Stimulated activated CD4-positive, alpha-beta T cell treated with anti-CD3 and anti-CD28 coated beads, Interleukin-15, amount 100 ng/mL, for 48 hours (primary cell): Measurements from ENCODE around the gene KLHL30.
A peak's percentile ranks its signal among the peaks of the same experiment; 100 is the strongest.

Experiments
- DNase-seq, 2 donors: peaks; one replicate each; pipeline ENCODE4 v3.0.0-alpha.2; 2020; ENCODE audit warnings: low read depth in 2 of 2

The KLHL30 gene

DNA sequence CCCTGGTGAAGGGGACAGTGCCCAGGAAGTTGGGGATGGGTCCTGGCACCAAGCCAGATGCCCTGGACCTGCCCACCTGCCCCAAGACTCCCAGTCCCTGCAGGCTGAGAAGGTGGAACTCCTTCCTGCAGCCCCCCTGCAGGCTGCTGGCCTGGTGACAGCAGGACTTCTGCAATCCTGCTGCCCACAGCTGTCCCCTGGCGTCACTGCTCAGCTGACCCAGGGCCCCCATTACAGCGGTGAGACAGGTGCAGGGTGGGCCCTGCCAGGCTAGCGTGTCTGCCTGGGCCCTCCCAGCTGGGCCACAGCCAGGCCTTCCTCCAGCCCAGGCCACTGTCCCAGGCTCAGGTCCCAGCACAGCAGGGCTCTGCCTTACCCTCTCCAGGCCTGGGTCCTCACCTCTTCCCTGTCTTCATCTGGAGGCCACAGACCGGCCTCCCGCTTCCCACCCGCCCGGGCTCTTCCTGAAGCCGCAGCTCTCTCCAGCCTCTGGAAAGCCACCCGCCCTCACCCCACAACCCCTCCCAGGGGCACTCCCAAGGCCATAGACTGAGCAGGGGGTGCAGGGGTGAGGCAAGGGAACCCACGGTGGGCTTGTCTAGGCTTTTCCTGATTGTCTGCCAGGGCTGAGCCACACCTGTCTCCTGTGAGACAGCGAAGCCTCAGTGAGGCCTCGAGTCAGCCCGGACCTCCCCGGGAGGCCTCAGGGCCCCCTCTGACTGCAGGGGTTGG is 11.5 kb downstream of the KLHL30 start:
- DNase-seq = no peak

DNA sequence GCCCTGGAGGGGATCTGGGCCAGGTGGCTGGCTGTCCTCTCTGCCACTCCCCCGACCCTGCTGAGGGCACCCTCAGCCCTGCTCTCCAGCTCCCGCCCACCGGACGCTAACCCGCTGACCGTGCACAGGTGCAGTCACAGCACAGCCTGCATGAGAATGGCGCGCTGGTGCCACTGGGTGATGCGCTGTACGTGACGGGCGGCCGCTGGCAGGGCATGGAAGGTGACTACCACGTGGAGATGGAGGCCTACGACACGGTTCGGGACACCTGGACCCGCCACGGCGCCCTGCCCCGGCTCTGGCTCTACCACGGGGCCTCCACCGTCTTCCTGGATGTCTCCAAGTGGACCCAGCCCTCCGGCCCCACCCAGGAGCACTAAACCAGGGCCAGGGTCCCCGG is 12.2 kb downstream of the KLHL30 start:
- DNase-seq = no peak

DNA sequence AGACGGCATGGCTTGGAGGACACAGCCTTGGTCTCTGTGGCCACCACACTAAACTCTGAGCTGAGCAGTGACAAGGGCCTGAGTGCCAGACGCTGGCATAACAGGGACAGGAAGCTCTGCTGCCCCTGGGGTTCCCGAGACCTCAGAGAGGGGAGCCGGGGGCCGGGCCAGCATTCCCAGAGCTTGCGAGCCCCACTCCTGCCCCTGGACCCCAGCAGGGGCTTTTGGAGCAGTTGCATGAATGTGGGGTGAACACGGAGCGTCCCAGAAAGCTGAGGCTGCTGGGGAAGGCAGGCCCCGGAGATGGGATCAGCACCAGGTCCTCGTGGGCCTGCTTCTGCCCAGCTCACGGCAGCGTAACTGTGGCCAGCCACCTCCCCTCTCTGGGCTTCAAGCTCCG is 12.7 kb downstream of the KLHL30 start:
- no peak for DNase-seq

DNA sequence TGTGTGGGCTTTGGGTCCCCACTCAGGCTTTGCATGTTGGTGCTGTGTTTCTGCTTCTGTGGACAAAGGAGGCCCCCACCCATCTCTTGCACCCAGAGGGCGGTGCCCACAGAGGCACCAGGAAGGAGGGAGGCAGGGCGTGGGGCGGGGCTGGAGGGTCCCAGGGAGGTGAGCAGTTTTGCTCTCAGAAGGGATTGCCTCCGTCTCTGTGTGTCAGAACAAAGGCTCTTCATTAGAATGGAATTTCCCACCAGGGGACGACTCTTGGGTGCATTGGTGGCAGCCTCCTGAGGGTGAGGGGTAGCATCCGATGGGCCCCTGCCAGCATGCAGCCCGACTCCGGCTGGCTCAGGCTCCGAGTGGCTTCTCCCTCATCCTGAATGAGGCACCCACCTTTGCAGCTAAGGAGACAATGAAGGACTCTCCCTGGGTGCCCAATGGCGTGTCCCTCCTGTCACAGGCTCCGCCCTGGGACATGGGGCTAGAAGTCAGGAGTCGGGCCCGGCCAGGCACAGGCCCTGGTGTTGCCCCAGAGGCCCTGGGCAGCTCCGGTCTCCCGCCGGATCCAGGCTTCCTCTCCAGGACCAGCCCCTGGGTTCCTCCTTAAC is 13.3 kb downstream of the KLHL30 start:
- no peak for DNase-seq

DNA sequence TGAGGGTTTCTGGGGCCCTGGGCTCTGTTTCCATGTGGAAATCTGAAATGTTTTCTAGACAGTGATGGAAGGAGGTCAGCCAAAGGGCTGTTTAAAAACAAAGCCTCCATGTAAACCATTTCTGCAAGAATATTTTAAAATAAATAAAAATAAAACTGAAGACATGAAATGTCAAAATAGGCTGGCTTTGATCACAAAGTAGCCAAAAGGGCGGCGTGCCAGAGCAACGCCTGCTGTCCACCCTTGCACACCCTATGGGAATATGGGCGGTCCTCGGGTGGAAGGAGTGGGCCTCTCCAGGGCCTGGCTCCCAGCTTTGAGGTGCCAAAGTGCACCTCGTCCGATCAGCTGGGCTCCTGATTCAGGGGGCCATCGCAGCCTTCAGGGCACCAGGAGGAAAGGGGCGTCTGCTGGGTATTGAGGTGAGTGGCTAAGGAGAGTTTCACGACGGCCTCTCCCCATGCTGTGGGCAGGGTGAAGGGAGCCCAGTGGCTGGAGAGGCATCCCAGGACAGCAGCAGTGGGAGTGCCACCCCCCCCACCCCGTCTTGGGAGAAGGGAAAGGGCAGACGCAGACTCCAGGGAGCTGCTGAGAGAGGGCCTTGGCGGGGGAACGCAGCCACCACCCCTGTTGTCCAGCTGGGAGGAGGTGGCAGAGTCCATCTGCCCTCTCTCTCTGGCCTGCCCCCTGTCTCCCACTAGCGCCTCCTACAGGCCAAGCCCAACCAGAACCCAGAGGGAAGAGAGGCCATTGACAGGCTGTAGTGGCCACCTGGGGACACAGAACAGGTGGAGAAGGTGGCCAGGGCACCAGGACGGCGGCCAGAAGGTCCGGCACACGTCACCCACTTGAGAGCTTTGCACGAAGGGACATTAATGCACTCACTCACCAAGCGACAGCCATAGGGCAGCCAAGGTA is 14.6 kb downstream of the KLHL30 start:
- no peak for DNase-seq

DNA sequence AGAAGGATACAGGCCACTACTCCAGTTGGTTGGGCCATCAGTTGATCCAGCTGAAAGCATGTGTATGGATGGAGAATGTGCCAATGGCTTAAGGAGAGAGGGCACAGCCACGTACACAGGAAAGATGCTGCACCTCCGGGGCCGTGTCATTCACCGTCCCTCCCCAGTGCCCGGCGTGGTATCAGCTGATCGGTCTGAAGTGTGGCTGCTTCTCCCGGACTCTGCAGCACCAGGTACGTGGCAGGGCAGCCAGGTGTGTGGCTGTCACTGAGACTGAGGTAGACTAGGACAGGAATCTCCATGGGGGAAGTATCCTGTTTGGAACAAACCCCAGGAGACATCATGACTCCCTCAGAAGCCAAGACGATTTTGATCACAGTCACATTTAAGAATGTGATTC is 16.1 kb downstream of the KLHL30 start:
- no peak for DNase-seq

DNA sequence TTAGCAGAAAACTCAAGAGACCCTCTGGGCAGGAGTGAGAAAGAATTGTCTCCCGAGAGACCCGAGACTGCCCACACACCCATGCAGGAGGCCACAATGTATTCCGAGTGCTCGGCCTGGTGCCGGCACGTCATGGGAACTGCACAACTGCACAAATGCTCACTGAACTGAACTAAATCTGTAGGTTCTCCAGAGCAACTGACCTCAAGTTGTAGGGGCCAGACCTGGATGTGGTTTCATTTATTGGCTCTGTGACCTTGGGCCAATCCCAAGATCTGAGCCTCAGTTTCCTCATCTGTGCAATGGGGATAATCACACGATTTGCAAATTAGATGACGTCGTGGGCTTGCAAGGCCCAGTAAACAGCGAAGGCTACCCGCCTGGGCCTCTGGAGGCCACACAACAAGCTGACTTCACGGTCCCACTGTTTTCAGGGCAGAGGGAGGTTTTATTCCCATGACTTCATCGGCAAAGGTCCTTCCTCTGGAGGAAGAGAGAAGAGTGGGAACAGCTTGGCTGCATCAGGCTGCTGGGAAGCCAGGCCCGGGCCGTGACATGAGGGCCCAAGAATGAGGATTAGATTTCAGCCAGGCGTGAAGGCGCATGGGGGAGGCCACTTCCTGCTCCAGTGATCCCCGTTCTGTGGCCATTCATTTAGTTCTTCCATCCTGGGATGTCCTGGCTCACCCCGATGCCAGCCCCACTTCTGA is 16.7 kb downstream of the KLHL30 start:
- no peak for DNase-seq

DNA sequence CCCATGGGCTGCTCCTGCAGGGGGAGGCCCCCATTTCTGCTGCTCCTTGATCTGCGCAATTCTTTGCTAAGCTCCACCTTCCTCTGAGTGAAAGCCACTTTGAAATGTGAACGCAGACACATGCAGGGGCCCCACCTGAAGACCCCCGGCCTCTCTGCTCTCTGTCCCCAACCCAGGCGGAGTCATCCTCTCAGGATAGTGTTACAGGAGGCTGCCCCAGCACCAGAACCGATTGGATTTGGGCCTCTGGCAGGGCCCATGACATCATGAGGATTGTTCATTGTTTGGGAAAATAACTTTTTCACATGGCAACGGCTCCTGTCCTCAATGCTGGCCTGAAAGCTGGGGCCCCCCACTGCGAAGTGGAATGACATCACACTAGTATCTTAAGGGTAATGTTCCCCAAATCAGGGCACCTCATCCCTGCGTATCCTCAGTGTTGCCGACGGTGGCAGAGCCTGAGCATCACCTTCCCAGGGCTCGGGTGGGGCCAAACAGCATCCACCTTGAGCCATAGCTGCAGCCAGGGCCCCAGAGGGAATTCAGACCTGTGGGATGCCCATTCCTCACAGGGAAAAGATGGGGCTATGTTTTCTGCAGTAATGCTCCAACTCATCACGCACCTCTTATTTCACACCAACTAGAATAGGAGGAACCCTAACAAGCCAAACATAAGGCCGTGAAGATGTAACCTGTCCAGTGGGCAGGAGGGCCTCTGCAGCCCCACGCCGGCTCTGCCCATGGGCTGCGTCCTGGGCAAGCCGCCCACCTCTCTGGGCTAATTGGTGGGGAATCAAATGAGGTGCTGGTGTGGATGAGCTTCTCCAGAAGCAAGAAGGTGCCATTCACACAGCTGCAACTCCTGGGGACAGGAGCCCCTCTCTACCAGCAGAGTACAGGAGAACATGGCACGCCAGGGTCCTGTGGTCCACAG is 17.6 kb downstream of the KLHL30 start:
- DNase-seq = no peak

DNA sequence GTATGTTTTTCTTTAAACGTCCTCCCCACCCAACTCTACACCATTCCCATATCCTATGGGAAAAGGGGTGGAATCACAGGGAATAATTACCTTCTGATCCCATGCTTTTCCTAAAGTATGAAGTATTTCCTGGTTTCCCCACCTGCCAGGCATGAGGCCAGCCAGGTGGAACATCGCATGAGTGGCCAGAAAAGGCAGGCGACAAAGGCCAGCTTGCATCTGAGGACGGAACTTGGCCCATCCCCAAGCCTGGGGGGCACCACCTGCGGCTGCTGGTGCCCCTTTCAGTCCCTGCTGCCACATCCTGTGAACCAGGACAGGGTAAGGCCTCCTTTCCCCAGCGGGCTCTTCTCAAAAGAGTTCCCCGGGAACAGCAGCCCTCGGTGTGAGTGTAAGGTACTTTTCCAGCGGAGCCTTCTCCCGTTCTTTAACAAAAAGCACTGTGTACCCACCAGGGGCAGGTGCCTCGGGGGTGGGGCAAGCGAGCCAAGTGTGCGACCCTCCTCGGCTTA is 19.1 kb downstream of the KLHL30 start:
- no peak for DNase-seq

DNA sequence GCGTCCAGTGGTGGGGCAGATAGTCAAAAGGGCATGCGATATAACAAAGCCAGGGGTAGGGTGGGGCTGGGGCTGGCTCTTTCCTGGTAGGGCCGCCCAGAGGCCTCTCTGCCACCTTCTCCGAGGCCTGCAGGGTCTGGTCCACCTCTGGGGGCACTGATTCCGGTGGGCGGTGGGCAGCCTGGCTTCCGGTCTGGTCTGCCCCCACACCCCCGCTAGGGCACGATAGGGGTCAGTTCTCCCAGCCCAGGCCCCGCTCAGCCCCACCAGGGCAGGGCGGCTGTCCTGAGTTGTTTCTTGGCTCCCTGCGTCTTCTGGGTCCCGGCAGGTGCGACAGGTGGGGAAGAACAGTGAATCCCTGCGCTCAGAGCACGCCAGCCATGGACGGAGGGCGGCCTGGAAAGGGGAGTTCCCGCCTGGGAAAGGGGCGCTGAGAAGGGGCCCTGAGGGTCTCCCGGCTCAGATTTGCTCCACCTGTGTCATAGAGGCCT is 19.6 kb downstream of the KLHL30 start:
- DNase-seq = no peak

DNA sequence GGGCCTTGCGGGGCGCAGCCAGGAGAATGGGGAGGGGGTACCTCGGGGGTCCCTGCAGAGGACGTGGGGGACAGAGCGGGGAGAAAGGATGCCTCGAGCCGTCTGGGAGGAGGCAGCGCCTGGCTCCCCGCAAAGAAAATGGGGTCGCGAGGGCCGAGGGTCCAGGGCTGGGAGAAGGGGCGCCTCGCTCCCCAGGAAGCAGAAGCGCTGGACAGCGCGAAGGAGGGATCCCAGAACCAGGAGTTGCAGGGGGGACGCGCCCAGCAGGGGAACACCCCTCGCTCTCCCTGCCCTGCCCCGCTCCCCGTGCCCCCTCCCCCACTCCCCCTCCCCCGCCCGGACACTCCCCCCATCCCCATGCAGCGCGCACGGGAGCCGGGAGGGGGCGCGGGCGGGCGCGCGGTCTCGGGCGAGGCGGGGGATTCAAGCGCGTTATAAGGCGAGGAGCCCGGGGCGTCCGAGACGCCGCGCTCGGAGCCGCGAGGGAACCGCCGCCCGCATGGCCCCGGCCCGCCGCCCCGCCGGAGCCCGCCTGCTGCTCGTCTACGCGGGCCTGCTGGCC is 20.1 kb downstream of the KLHL30 start, which contains the start of gene ERFE:
ERFE (plus strand) TSS at position 462 of the 562 bp plus-strand sequence; CDS start at position 500, 38 bp downstream.
- DNase-seq = peak in 1 of 2 donors; percentile 44

DNA sequence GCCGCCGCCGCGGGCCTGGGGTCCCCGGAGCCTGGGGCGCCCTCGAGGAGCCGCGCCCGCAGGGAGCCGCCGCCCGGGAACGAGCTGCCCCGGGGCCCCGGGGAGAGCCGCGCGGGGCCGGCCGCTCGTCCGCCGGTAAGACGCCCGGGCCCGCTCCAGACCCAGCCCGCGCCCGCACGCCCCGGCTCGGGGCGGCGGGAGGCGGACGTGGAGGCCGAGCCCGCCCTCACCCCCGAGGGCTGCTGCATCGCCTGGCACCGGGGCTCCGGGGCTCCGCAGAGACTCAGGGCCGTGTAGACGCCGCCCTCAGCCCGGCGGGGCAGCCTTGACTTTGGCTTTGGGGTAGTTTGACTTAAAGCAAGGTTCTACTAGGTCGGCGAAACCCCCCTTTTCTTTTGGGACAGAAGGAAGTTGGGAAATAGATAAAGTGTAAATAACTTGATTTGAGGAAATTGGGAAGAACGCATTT is 20.6 kb downstream of the KLHL30 start:
- DNase-seq = no peak

DNA sequence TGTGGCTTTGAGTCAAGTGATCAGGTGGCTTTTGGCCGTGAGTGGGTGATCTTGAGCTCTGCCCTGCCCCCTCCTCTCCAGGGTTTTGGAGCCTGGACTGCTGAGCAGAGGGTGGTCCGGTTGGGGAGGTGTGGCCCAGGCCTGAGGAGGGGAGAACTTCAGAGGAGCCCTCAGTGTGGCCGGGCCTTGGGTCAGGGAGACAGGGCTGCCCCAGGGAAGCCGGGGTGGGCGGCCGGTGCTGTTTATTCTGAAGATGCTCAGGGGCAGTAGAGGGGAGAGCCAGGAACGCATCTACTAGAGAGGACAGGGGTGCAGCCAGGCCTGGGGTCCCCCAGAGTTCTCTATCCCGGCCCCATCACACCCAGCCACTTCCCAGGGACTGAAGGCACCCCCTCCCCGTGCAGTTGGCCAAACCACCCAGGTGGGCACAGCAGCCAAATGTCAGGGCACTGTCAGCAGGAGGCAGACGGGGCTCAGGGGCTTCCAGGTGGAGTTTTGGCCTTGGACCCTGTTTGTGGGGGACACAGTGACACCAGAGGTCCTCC is 21.3 kb downstream of the KLHL30 start:
- no peak for DNase-seq

DNA sequence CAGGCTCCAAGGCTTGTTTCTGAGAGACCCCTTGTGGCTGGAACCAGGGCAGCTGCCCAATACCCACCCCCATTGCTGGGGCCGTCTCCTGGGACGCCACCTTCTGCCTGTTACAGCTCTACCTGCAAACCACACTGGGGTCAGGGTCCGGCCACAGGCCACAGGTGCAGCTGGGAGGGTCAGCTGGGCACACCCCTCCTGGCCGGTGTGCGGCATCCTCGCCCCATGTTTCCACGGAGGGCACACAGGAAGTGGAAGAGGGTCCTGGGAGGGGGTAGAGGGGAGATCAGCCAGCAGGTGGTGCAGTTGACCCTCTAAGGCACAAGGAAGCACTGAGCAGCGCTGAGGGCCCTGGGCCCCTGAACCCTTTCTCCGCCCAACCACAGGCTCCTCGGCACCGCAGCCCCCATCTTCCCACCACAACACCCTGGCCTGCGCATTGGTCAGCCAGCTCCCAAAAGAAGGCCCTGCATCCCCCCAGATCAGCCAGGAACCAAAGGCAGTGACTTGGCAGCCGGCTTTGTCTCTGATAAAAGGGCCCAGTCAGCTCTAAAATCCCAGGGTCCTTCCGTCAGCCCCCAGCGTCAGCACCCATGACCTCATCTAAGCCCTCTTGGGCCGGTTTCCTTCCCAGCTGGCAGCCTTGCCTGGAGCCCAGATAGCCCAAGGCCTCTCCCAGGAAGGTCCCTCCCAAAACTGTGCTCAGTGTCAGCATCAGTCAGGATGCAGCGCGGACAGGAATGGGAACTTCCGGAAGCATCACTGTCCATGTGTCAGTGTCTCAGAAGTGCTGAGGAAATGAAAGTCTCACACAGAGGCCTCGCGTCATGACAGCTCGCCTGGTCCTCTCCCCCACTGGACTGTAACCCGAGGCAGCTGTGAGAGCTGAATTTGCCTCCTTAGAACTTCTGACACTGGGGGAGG is 22.0 kb downstream of the KLHL30 start:
- DNase-seq = no peak

DNA sequence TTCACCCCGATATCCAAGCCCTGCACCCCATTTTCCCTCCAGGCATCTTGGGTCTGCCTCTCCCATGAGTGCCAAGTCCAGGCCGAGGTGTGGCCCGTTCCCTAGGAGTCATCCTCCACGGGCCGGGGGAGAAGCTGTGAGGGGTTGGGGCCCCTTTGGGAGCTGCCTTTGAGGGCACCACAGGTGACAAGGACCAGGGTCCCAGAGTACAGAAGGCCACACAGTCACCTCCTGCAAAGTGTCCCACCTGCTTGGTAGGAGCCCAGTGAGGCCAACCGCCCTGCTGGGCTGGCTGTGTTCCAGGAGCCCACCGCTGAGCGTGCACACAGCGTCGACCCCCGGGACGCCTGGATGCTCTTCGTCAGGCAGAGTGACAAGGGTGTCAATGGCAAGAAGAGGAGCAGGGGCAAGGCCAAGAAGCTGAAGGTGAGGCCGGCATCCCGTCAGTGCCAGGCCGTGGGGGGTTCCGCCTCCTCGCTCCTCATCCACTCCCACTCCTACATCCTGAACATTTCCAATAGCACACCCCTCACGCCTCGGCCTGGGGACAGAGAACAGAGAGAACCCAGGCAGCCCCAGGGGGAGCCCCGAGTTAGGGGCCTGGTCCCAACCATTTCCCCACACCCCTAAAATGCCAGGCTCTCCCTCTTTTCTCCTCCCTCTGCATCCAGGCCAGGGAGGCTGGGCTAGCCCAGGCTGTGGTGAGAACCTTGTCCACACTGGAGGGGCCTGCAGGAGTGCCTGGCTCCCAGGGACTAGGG is 23.0 kb downstream of the KLHL30 start:
- DNase-seq = no peak

DNA sequence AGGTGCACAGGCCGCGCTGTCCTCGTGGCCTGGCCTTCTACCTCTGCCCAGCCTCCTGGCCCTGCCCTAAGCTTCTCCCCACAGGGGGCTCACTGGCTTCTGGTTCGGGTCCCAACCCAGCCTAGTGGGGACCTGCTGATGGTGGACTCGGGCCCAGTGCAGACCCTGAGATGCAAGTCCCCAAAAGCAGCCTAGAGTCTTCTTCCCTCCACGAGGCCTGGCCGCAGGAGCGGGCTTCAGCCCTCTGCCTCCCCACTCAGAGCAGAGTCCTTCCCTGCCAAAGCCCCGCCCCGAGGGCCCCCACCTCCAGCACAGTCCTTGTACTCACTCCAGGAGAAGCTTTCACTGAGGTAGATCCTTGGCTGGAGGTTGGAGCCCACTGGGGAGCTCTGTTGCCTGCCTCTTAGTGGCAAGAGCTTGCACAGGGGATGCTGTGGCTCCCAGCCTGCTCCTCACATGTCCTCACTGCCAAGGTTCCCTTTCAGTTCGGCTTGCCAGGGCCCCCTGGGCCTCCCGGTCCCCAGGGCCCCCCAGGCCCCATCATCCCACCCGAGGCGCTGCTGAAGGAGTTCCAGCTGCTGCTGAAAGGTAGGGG is 23.9 kb downstream of the KLHL30 start:
- DNase-seq = no peak

DNA sequence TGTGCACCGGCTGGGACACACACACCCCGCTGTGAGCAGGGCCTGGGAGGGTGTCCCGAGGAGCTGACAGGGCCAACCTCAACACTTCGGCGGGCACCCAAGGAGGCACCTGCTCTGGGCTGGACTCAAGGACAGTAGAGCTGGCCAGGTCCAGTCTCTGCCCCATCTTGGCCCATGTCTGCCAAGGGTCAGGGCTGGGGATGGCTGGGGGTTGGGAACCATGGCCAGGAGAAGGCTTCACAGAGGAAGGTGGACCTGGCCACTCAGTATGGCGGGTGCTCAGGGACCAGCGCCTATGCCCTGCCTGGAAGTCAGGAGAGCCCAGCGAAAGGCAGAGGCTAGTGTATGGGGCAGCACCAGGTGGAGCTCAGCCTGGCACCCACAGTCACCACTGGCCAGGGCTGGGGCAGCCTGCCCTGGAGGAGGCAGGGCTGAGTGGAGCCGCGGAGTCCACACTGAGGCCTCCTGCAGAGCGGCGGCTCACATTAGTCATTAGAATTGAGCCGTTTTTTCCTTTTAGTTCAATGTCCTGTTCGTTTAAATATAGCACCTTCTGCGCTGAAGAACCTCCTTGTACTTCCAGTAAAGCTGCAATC is 24.5 kb downstream of the KLHL30 start:
- no peak for DNase-seq
